SK-N-SH (cell line): Measurements from ENCODE around the gene FBXO40. TPM values are rescaled to one million over a fixed set of nuclear protein-coding genes. Genes with fewer than 3 reads are reported as not detected.

Experiments
- CTCF ChIA-PET: fragments of 300-600, 350-600 bp; formaldehyde crosslinking; extraction: SDS; loops from one replicate; lab custom pipeline; 2021; lab: Yijun Ruan, JAX
- POLR2A ChIA-PET: fragments of 350-600 bp; sonication (Branson Sonifier 250); formaldehyde crosslinking; extraction: SDS; loops from one replicate; lab custom pipeline; 2020; ENCODE audit warnings: antibody characterized with exemption, inconsistent platforms; lab: Yijun Ruan, JAX
- DNase-seq: peaks from one replicate; pipeline ENCODE4 v3.0.0; 2012
- H2AFZ ChIP-seq: fragments of 200-600 bp; sonication (generic); 2 replicates; pipeline ENCODE4 v1.8.1; 2016; ENCODE audit warnings: antibody characterized with exemption, mild to moderate bottlenecking, low read depth
- H3F3A ChIP-seq: fragments of 200-600 bp; sonication (generic); replicated peaks from 2 replicates; pipeline ENCODE3; 2016; ENCODE audit warnings: antibody characterized with exemption, mild to moderate bottlenecking; ENCODE audit not compliant: insufficient read depth
- H3K27ac ChIP-seq, 2 experiments: fragments of 200-500 bp in 1 of 2; fragments of 200-600 bp in 1 of 2; sonication (Bioruptor generic) in 1 of 2; sonication (generic), shearing (Covaris generic) in 1 of 2; 2 replicates each; pipeline versions ENCODE4 v1.5.1 to v1.6.1; 2014 to 2016; ENCODE audit warnings: low read depth in 2 of 2, inconsistent platforms in 1 of 2, low read length in 1 of 2, mild to moderate bottlenecking in 1 of 2, mixed read lengths in 1 of 2
- H3K27me3 ChIP-seq: fragments of 200-600 bp; sonication (generic), shearing (Covaris generic); 2 replicates; pipeline ENCODE4 v1.6.1; 2016; ENCODE audit warnings: mixed run types; ENCODE audit not compliant: insufficient read depth
- H3K36me3 ChIP-seq, 2 experiments: fragments of 200-500 bp in 1 of 2; fragments of 200-600 bp in 1 of 2; sonication (Bioruptor generic) in 1 of 2; sonication (generic) in 1 of 2; replicated peaks in 1 of 2; 2 replicates each; pipeline versions ENCODE3 to v1.5.1; 2014 to 2016; ENCODE audit warnings: low read length in 1 of 2, mild to moderate bottlenecking in 1 of 2; ENCODE audit not compliant: insufficient read depth in 2 of 2, control insufficient read depth in 1 of 2
- H3K4me1 ChIP-seq, 2 experiments: fragments of 200-500 bp in 1 of 2; fragments of 200-600 bp in 1 of 2; sonication (Bioruptor generic) in 1 of 2; sonication (generic), shearing (Covaris generic) in 1 of 2; 2 replicates each; pipeline versions ENCODE4 v1.5.1 to v1.6.1; 2014 to 2016; ENCODE audit warnings: low read depth in 1 of 2, low read length in 1 of 2, mixed run types in 1 of 2; ENCODE audit not compliant: insufficient read depth in 2 of 2, control insufficient read depth in 1 of 2
- H3K4me2 ChIP-seq: fragments of 200-600 bp; sonication (generic), shearing (Covaris generic); 2 replicates; pipeline ENCODE4 v1.6.1; 2017; ENCODE audit warnings: mixed run types
- H3K4me3 ChIP-seq, 2 experiments: fragments of 200-500 bp in 1 of 2; fragments of 200-600 bp in 1 of 2; sonication (Bioruptor generic) in 1 of 2; sonication (generic), shearing (Covaris generic) in 1 of 2; 2 replicates each; pipeline versions ENCODE4 v1.5.1 to v1.8.1; 2014 to 2016; ENCODE audit warnings: low read depth in 2 of 2, inconsistent platforms in 1 of 2, low read length in 1 of 2, mild to moderate bottlenecking in 1 of 2, mixed read lengths in 1 of 2, moderate library complexity in 1 of 2
- H3K79me2 ChIP-seq: fragments of 200-600 bp; sonication (generic); 2 replicates; pipeline ENCODE4 v1.8.1; 2017; ENCODE audit warnings: mild to moderate bottlenecking; ENCODE audit not compliant: insufficient read depth
- H3K9ac ChIP-seq: fragments of 200-600 bp; sonication (generic); 2 replicates; pipeline ENCODE4 v1.6.1; 2017; ENCODE audit warnings: mixed run types
- H3K9me2 ChIP-seq: fragments of 200-600 bp; sonication (generic); 2 replicates; pipeline ENCODE4 v1.6.1; 2017; ENCODE audit warnings: mixed run types
- H3K9me3 ChIP-seq: fragments of 200-600 bp; sonication (generic); 2 replicates; pipeline ENCODE4 v1.6.1; 2017; ENCODE audit warnings: mixed run types, mild to moderate bottlenecking, moderate library complexity
- H4K20me1 ChIP-seq: fragments of 200-600 bp; sonication (generic); 2 replicates; pipeline ENCODE4 v1.6.1; 2017; ENCODE audit warnings: mild to moderate bottlenecking, mixed run types; ENCODE audit not compliant: insufficient read depth
- CHD2 ChIP-seq: fragments of 150-350 bp; IDR thresholded peaks from 2 replicates; pipeline ENCODE4 v1.6.1; 2018; ENCODE audit warnings: low read length; ENCODE audit not compliant: partially characterized antibody
- ELF1 ChIP-seq: IDR thresholded peaks from 2 replicates; pipeline ENCODE4 v1.4.0; 2012
- GABPA ChIP-seq: IDR thresholded peaks from 2 replicates; pipeline ENCODE4 v1.4.0; 2012; ENCODE audit warnings: low read depth, mild to moderate bottlenecking
- NFIC ChIP-seq: IDR thresholded peaks from 2 replicates; pipeline ENCODE4 v1.4.0; 2012; ENCODE audit warnings: borderline replicate concordance
- NRF1 ChIP-seq: IDR thresholded peaks from 2 replicates; pipeline ENCODE4 v1.6.1; 2012; ENCODE audit warnings: low read depth, mild to moderate bottlenecking, low read length
- POLR2AphosphoS5 ChIP-seq: IDR thresholded peaks from 2 replicates; pipeline ENCODE4 v1.6.1; 2012; ENCODE audit warnings: low read depth, low read length
- RFX5 ChIP-seq: IDR thresholded peaks from 2 replicates; pipeline ENCODE4 v1.6.1; 2012; ENCODE audit warnings: mild to moderate bottlenecking, improper control_type of control experiment, low read length
- TAF1 ChIP-seq: IDR thresholded peaks from 2 replicates; pipeline ENCODE4 v1.6.1; 2012; ENCODE audit warnings: low read depth, mild to moderate bottlenecking, low read length, moderate library complexity, borderline replicate concordance
- TCF12 ChIP-seq: IDR thresholded peaks from 2 replicates; pipeline ENCODE4 v1.4.0; 2012
- ZBTB33 ChIP-seq: IDR thresholded peaks from 2 replicates; pipeline ENCODE4 v1.4.0; 2012; ENCODE audit warnings: low read depth, borderline replicate concordance
- WGBS: methylation state at CpG from one replicate; pipeline ENCODE4 v1.1.6; 2017; ENCODE audit warnings: low lambda C conversion rate; 5-methylcytosine and 5-hydroxymethylcytosine counted together
- polyA plus RNA-seq, 3 experiments: library from polyadenylated mRNA; depleted of rRNA; stranded (reverse); fragments of >200 nt; gene quantifications; 2 replicates each; pipeline ENCODE4 v1.2.3, GENCODE V29; 2012
- TF ChIP-seq, protein P1 (sequence below): fragments of 200-600 bp; sonication (generic); IDR thresholded peaks from 2 replicates; pipeline ENCODE4 v1.6.1; 2017; ENCODE audit warnings: antibody characterized with exemption, mild to moderate bottlenecking, moderate library complexity
- TF ChIP-seq, protein P2 (sequence below): IDR thresholded peaks from 2 replicates; pipeline ENCODE4 v1.4.0; 2012; ENCODE audit warnings: low read depth, borderline replicate concordance

The FBXO40 gene
- polyA plus RNA-seq, 1 of the 3 experiments (the other 2 are of a cell fraction): not detected

- CTCF ChIA-PET: no interaction called here
- Histone ChIP-seq H3F3A (no peaks in the 10 kb centered on the region), H2AFZ (no peak overlapping the region), H3K36me3 (peaks cover 66 to 72% of the 10 kb centered on the region in 2 experiments), H3K4me3 (no peak overlapping the region), H4K20me1 (no peaks in the 10 kb centered on the region), H3K4me2 (no peak overlapping the region), H3K9me2 (no peaks in the 10 kb centered on the region), H3K79me2 (no peaks in the 10 kb centered on the region), H3K27ac (no peak overlapping the region)
- POLR2A ChIA-PET: no interaction called here
- no peak for DNase-seq
- TF ChIP-seq POLR2AphosphoS5: no peak
- TF ChIP-seq, protein P1, sequence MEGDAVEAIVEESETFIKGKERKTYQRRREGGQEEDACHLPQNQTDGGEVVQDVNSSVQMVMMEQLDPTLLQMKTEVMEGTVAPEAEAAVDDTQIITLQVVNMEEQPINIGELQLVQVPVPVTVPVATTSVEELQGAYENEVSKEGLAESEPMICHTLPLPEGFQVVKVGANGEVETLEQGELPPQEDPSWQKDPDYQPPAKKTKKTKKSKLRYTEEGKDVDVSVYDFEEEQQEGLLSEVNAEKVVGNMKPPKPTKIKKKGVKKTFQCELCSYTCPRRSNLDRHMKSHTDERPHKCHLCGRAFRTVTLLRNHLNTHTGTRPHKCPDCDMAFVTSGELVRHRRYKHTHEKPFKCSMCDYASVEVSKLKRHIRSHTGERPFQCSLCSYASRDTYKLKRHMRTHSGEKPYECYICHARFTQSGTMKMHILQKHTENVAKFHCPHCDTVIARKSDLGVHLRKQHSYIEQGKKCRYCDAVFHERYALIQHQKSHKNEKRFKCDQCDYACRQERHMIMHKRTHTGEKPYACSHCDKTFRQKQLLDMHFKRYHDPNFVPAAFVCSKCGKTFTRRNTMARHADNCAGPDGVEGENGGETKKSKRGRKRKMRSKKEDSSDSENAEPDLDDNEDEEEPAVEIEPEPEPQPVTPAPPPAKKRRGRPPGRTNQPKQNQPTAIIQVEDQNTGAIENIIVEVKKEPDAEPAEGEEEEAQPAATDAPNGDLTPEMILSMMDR: no peak
- no peak for TF ChIP-seq RFX5
- no peak for TF ChIP-seq GABPA
- no peak for TF ChIP-seq TAF1
- TF ChIP-seq, all 33 proteins: peak for 0
- no peaks in the 10 kb centered on the region for H3K27me3 ChIP-seq
- no peak overlapping the region for H3K9ac ChIP-seq
- no peaks in the 10 kb centered on the region for H3K9me3 ChIP-seq
- H3K4me1 ChIP-seq: no peaks in the 10 kb centered on the region
Observed at GRCh38 chr3:121670676-121671075, 77.5 kb downstream of the FBXO40 start.

DNA sequence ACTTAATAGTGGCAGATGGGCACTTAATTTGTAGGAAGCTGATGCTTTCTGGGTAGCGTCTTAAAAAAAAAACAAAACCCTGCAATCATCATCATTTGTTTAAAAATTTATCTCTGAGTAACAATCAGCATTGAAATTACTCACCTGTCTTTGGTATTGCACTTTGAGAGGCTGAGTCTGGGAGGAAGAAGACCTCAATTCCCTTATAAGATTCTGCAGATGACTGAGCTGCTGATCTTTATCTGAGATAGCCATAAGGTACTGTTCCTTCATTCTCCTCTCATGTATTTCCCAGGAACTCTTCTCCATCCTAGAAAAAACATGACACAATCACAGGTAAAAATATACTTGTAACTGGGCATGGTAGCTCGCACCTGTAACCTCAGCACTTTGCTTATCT, 84.0 kb downstream of the FBXO40 start:
- no peak overlapping the region for H3K4me3 ChIP-seq
- H3K9ac ChIP-seq: no peak overlapping the region
- H3K36me3 ChIP-seq: peaks cover 68 to 71% of the 10 kb centered on the region in 2 experiments
- no peaks in the 10 kb centered on the region for H3K9me2 ChIP-seq
- H3K4me2 ChIP-seq: no peak overlapping the region
- H3K27ac ChIP-seq: no peak overlapping the region
- no peak for DNase-seq
- H4K20me1 ChIP-seq: no peaks in the 10 kb centered on the region
- H3K79me2 ChIP-seq: no peaks in the 10 kb centered on the region
- H3K9me3 ChIP-seq: no peaks in the 10 kb centered on the region
- no peak overlapping the region for H2AFZ ChIP-seq
- ChIA-PET POLR2A (no interaction called here), CTCF (no interaction called here)
- H3K4me1 ChIP-seq: no peaks in the 10 kb centered on the region
- no peaks in the 10 kb centered on the region for H3K27me3 ChIP-seq
- WGBS: 93% methylated on average over 2 of the region's 2 CpGs
- TF ChIP-seq ZBTB33: no peak
- no peak for TF ChIP-seq TAF1
- no peak for TF ChIP-seq POLR2AphosphoS5
- TF ChIP-seq ELF1: no peak
- TF ChIP-seq CHD2: no peak
- TF ChIP-seq RFX5: no peak
- TF ChIP-seq, protein P2, sequence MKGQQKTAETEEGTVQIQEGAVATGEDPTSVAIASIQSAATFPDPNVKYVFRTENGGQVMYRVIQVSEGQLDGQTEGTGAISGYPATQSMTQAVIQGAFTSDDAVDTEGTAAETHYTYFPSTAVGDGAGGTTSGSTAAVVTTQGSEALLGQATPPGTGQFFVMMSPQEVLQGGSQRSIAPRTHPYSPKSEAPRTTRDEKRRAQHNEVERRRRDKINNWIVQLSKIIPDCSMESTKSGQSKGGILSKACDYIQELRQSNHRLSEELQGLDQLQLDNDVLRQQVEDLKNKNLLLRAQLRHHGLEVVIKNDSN: no peak
- TF ChIP-seq, protein P1: no peak
- no peak for TF ChIP-seq TCF12
- TF ChIP-seq NFIC: no peak
- TF ChIP-seq NRF1: no peak
- H3F3A ChIP-seq: no peaks in the 10 kb centered on the region
